WTC11 (cell line): ENCODE data around the gene ISG20L2. TPM values are rescaled to one million over a fixed set of nuclear protein-coding genes. Genes with fewer than 3 reads are reported as not detected.

Experiments
- ATF1 ChIP-seq: sonication (generic); formaldehyde crosslinking; IDR thresholded peaks from 2 replicates; pipeline ENCODE4 v1.8.1; 2023; ENCODE audit warnings: mild to moderate bottlenecking, moderate library complexity, missing genetic modification reagents
- ATF3 ChIP-seq: sonication (generic); formaldehyde crosslinking; conservative IDR thresholded peaks from 2 replicates; pipeline ENCODE4 v1.8.1; 2022; ENCODE audit warnings: mild to moderate bottlenecking, missing genetic modification reagents
- ATF6 ChIP-seq: sonication (generic); formaldehyde crosslinking; IDR thresholded peaks from 2 replicates; pipeline ENCODE4 v1.8.1; 2023; ENCODE audit warnings: mild to moderate bottlenecking, missing genetic modification reagents
- CBFB ChIP-seq: sonication (generic); formaldehyde crosslinking; IDR thresholded peaks from 2 replicates; pipeline ENCODE4 v1.8.1; 2022; ENCODE audit warnings: mild to moderate bottlenecking, low read depth, missing genetic modification reagents
- CREB1 ChIP-seq: sonication (generic); formaldehyde crosslinking; IDR thresholded peaks from 2 replicates; pipeline ENCODE4 v1.8.0; 2023; ENCODE audit warnings: mild to moderate bottlenecking, missing genetic modification reagents
- GRHL2 ChIP-seq: fragments of 250-450 bp; sonication (Bioruptor Pico); IDR thresholded peaks from 2 replicates; pipeline ENCODE4 v1.8.0; 2022; ENCODE audit warnings: mild to moderate bottlenecking, moderate library complexity; ENCODE audit not compliant: insufficient replicate concordance, severe bottlenecking
- IRF1 ChIP-seq: sonication (generic); formaldehyde crosslinking; IDR thresholded peaks from 2 replicates; pipeline ENCODE4 v1.8.0; 2023; ENCODE audit warnings: missing genetic modification reagents
- JAZF1 ChIP-seq: fragments of 250-450 bp; sonication (Bioruptor Pico); IDR thresholded peaks from 2 replicates; pipeline ENCODE4 v1.9.0; 2021; ENCODE audit warnings: moderate library complexity, mild to moderate bottlenecking, inconsistent platforms
- MXD4 ChIP-seq: fragments of 250-450 bp; sonication (Bioruptor Pico); IDR thresholded peaks from 2 replicates; pipeline ENCODE4 v1.8.0; 2021; ENCODE audit warnings: mild to moderate bottlenecking, moderate library complexity, borderline replicate concordance
- MYBL2 ChIP-seq: sonication (generic); formaldehyde crosslinking; IDR thresholded peaks from 2 replicates; pipeline ENCODE4 v1.8.1; 2023; ENCODE audit warnings: mild to moderate bottlenecking, moderate library complexity, missing genetic modification reagents
- NR1H2 ChIP-seq: sonication (generic); formaldehyde crosslinking; IDR thresholded peaks from 2 replicates; pipeline ENCODE4 v1.9.0; 2021; ENCODE audit warnings: mild to moderate bottlenecking, moderate library complexity, missing genetic modification reagents
- SOX15 ChIP-seq: fragments of 250-450 bp; sonication (Bioruptor Pico); IDR thresholded peaks from 2 replicates; pipeline ENCODE4 v1.9.0; 2021; ENCODE audit warnings: mild to moderate bottlenecking
- TCF7 ChIP-seq: sonication (generic); formaldehyde crosslinking; IDR thresholded peaks from 2 replicates; pipeline ENCODE4 v1.8.0; 2022; ENCODE audit warnings: mild to moderate bottlenecking, low read depth, missing genetic modification reagents, moderate library complexity
- TEAD4 ChIP-seq: sonication (generic); formaldehyde crosslinking; IDR thresholded peaks from 2 replicates; pipeline ENCODE4 v1.8.0; 2022; ENCODE audit warnings: mild to moderate bottlenecking, missing genetic modification reagents
- ZNF317 ChIP-seq: sonication (generic); formaldehyde crosslinking; IDR thresholded peaks from 2 replicates; pipeline ENCODE4 v1.8.1; 2023; ENCODE audit warnings: low read depth, mild to moderate bottlenecking, moderate library complexity, missing genetic modification reagents, borderline replicate concordance
- ZNF671 ChIP-seq: fragments of 250-450 bp; sonication (Bioruptor Pico); IDR thresholded peaks from 2 replicates; pipeline ENCODE4 v1.8.0; 2021; ENCODE audit warnings: mild to moderate bottlenecking
- ZSCAN18 ChIP-seq: fragments of 250-450 bp; sonication (Bioruptor Pico); IDR thresholded peaks from 2 replicates; pipeline ENCODE4 v2.1.2; 2022; ENCODE audit warnings: mild to moderate bottlenecking, moderate library complexity
- total RNA-seq: library from RNA; stranded (reverse); gene quantifications from 3 replicates; pipeline ENCODE4 v1.2.3, GENCODE V29; 2021
- TF ChIP-seq, protein P1 (sequence below): sonication (generic); formaldehyde crosslinking; IDR thresholded peaks from 2 replicates; pipeline ENCODE4 v1.8.0; 2023; ENCODE audit warnings: missing genetic modification reagents, mild to moderate bottlenecking, borderline replicate concordance
- TF ChIP-seq, protein P2 (sequence below): sonication (generic); formaldehyde crosslinking; IDR thresholded peaks from 2 replicates; pipeline ENCODE4 v1.8.0; 2023; ENCODE audit warnings: mild to moderate bottlenecking, missing genetic modification reagents
- TF ChIP-seq, protein P3 (sequence below): sonication (generic); formaldehyde crosslinking; IDR thresholded peaks from 2 replicates; pipeline ENCODE4 v1.8.0; 2022; ENCODE audit warnings: mild to moderate bottlenecking, missing genetic modification reagents
- TF ChIP-seq, protein P4 (sequence below): fragments of 250-450 bp; sonication (Bioruptor Pico); IDR thresholded peaks from 2 replicates; pipeline ENCODE4 v1.9.0; 2021; ENCODE audit warnings: mild to moderate bottlenecking

Gene ISG20L2
- total RNA-seq, 1 experiment from 2014 or later = 43.8 TPM

DNA sequence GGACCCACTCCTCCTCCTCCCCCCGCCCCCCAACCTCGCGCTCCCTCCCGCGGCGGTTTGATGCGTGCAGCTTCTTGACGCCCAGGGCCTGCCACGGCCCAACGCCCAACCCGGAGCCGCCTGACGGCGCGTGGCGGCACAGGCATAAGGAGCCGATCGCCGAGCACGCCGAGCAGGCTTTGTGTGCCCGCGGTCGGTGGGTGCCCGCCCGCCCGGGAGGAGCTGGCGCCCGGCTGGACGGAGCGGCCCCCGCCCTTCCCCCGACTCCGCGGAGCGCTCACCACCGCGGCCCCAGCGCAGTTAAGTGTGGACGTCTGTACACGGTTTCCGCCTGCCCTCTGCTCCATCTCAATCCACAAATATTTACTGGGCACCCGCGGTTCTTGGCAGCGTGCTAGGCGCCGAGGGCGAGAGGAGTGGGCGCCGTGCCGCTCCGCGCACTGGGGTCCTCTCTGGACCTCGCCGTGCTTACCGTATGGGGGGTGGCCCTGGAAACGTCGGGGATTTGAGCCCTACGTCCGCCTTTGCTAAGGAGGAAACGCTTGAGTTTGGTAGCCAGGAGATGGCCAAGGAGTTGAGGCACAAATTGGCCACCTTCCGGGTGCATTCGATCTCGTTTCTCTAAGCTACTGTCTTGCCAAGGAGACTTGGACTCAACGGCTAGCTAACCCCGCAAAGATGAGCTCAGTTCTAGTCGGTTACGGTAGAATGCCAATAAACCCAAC is 23.4 kb upstream of the ISG20L2 start (continued):
- 0 out of 2 replicates have a peak, but pooled peaks have one; percentile 56 for TF ChIP-seq ATF1 (CRISPR knock-in tag)
- TF ChIP-seq ATF6 (CRISPR knock-in tag) = no peak
- TF ChIP-seq, protein P1, sequence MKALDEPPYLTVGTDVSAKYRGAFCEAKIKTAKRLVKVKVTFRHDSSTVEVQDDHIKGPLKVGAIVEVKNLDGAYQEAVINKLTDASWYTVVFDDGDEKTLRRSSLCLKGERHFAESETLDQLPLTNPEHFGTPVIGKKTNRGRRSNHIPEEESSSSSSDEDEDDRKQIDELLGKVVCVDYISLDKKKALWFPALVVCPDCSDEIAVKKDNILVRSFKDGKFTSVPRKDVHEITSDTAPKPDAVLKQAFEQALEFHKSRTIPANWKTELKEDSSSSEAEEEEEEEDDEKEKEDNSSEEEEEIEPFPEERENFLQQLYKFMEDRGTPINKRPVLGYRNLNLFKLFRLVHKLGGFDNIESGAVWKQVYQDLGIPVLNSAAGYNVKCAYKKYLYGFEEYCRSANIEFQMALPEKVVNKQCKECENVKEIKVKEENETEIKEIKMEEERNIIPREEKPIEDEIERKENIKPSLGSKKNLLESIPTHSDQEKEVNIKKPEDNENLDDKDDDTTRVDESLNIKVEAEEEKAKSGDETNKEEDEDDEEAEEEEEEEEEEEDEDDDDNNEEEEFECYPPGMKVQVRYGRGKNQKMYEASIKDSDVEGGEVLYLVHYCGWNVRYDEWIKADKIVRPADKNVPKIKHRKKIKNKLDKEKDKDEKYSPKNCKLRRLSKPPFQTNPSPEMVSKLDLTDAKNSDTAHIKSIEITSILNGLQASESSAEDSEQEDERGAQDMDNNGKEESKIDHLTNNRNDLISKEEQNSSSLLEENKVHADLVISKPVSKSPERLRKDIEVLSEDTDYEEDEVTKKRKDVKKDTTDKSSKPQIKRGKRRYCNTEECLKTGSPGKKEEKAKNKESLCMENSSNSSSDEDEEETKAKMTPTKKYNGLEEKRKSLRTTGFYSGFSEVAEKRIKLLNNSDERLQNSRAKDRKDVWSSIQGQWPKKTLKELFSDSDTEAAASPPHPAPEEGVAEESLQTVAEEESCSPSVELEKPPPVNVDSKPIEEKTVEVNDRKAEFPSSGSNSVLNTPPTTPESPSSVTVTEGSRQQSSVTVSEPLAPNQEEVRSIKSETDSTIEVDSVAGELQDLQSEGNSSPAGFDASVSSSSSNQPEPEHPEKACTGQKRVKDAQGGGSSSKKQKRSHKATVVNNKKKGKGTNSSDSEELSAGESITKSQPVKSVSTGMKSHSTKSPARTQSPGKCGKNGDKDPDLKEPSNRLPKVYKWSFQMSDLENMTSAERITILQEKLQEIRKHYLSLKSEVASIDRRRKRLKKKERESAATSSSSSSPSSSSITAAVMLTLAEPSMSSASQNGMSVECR (CRISPR knock-in tag) = peak; percentile 54; the same call in 1 of the 2 replicates
- TF ChIP-seq, protein P2, sequence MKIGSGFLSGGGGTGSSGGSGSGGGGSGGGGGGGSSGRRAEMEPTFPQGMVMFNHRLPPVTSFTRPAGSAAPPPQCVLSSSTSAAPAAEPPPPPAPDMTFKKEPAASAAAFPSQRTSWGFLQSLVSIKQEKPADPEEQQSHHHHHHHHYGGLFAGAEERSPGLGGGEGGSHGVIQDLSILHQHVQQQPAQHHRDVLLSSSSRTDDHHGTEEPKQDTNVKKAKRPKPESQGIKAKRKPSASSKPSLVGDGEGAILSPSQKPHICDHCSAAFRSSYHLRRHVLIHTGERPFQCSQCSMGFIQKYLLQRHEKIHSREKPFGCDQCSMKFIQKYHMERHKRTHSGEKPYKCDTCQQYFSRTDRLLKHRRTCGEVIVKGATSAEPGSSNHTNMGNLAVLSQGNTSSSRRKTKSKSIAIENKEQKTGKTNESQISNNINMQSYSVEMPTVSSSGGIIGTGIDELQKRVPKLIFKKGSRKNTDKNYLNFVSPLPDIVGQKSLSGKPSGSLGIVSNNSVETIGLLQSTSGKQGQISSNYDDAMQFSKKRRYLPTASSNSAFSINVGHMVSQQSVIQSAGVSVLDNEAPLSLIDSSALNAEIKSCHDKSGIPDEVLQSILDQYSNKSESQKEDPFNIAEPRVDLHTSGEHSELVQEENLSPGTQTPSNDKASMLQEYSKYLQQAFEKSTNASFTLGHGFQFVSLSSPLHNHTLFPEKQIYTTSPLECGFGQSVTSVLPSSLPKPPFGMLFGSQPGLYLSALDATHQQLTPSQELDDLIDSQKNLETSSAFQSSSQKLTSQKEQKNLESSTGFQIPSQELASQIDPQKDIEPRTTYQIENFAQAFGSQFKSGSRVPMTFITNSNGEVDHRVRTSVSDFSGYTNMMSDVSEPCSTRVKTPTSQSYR (CRISPR knock-in tag) = peak; percentile 64; the same call in 1 of the 2 replicates
- no peak for TF ChIP-seq SOX15 (CRISPR knock-in tag)
- no peak for TF ChIP-seq TEAD4
- no peak for TF ChIP-seq GRHL2 (CRISPR knock-in tag)
- TF ChIP-seq ZNF317 = 0 out of 2 replicates have a peak, but pooled peaks have one; percentile 30
- TF ChIP-seq MXD4 (CRISPR knock-in tag) = no peak
- no peak for TF ChIP-seq TCF7 (CRISPR knock-in tag)
- no peak for TF ChIP-seq CBFB (CRISPR knock-in tag)
- no peak for TF ChIP-seq CREB1 (CRISPR knock-in tag)
- TF ChIP-seq ZNF671 (CRISPR knock-in tag) = no peak
- TF ChIP-seq, protein P3, sequence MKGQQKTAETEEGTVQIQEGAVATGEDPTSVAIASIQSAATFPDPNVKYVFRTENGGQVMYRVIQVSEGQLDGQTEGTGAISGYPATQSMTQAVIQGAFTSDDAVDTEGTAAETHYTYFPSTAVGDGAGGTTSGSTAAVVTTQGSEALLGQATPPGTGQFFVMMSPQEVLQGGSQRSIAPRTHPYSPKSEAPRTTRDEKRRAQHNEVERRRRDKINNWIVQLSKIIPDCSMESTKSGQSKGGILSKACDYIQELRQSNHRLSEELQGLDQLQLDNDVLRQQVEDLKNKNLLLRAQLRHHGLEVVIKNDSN = peak; percentile 55; the same call in 1 of the 2 replicates
- no peak for TF ChIP-seq NR1H2
- peak; percentile 93 for TF ChIP-seq MYBL2 (CRISPR knock-in tag)
- TF ChIP-seq IRF1 (CRISPR knock-in tag) = no peak; the same call in none of the 2 replicates
- no peak for TF ChIP-seq JAZF1 (CRISPR knock-in tag)
- TF ChIP-seq ZSCAN18 (CRISPR knock-in tag) = no peak
- TF ChIP-seq ATF3 (CRISPR knock-in tag) = no peak
- TF ChIP-seq, protein P4, sequence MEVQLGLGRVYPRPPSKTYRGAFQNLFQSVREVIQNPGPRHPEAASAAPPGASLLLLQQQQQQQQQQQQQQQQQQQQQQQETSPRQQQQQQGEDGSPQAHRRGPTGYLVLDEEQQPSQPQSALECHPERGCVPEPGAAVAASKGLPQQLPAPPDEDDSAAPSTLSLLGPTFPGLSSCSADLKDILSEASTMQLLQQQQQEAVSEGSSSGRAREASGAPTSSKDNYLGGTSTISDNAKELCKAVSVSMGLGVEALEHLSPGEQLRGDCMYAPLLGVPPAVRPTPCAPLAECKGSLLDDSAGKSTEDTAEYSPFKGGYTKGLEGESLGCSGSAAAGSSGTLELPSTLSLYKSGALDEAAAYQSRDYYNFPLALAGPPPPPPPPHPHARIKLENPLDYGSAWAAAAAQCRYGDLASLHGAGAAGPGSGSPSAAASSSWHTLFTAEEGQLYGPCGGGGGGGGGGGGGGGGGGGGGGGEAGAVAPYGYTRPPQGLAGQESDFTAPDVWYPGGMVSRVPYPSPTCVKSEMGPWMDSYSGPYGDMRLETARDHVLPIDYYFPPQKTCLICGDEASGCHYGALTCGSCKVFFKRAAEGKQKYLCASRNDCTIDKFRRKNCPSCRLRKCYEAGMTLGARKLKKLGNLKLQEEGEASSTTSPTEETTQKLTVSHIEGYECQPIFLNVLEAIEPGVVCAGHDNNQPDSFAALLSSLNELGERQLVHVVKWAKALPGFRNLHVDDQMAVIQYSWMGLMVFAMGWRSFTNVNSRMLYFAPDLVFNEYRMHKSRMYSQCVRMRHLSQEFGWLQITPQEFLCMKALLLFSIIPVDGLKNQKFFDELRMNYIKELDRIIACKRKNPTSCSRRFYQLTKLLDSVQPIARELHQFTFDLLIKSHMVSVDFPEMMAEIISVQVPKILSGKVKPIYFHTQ (CRISPR knock-in tag) = no peak
